DND-41 (cell line): Measurements from ENCODE around the gene SLC16A6.

ENCODE experiments used
- EZH2 ChIP-seq: IDR thresholded peaks from 3 replicates; pipeline ENCODE4 v1.6.1; 2012; ENCODE audit warnings: borderline replicate concordance, low read depth, mild to moderate bottlenecking, moderate library complexity, low read length, inconsistent platforms; ENCODE audit not compliant: severe bottlenecking
- TF ChIP-seq, protein P1 (sequence below): IDR thresholded peaks from 2 replicates; pipeline ENCODE4 v1.5.1; 2012; ENCODE audit warnings: borderline replicate concordance, low read length, moderate library complexity, mild to moderate bottlenecking; ENCODE audit not compliant: poor library complexity, severe bottlenecking; ENCODE audit errors: extremely low read depth

DNA sequence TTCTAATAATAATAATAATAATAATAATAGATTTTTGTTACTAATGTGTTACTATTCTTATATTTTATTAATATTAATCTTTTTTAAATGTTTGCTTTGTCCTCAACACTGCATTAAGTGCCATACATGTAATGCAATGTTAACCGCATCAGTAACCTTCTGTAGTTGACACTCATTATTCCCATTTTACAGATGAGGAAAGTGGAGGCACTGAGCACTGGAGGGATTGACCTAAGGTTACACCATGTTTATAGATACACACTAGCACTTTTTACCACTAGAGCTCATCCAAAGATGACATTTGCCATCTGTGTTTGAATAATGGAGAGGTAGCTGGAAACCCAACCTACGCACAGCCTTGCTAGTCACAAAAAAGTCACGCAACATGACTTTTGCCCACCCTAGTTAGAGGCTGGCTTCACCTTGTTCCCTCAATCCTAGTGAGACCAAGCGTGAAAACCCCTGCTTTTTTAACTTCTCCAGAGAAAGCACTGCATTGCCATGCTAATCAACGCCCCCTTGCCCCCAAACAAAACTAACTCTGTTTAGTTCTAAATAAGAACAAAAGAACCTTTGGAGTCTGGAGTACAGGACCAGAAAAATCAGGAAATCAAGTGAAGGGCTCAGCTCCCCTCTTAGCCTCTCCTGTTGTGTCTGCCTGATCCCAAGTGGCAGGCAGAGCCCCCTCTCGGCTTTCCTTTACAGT, 2.7 kb upstream of the SLC16A6 start:
- TF ChIP-seq EZH2, result no peak
- TF ChIP-seq, protein P1, sequence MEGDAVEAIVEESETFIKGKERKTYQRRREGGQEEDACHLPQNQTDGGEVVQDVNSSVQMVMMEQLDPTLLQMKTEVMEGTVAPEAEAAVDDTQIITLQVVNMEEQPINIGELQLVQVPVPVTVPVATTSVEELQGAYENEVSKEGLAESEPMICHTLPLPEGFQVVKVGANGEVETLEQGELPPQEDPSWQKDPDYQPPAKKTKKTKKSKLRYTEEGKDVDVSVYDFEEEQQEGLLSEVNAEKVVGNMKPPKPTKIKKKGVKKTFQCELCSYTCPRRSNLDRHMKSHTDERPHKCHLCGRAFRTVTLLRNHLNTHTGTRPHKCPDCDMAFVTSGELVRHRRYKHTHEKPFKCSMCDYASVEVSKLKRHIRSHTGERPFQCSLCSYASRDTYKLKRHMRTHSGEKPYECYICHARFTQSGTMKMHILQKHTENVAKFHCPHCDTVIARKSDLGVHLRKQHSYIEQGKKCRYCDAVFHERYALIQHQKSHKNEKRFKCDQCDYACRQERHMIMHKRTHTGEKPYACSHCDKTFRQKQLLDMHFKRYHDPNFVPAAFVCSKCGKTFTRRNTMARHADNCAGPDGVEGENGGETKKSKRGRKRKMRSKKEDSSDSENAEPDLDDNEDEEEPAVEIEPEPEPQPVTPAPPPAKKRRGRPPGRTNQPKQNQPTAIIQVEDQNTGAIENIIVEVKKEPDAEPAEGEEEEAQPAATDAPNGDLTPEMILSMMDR, result no peak
